T-helper 1 cell treated with Interleukin-12 subunit alpha and Interleukin-12 subunit beta and Interleukin-4 antibody, amounts not matched to agents 30 μg/mL and 1 μg/mL, for 36 hours (primary cell): Measurements from ENCODE around the gene PALB2.
A peak's percentile ranks its signal among the peaks of the same experiment; 100 is the strongest.

Source experiments
- H3K27ac Mint-ChIP-seq: one replicate; pipeline ENCODE4 v1.8.0; 2021; ENCODE audit warnings: mild to moderate bottlenecking, mixed read lengths
- H3K27me3 Mint-ChIP-seq: one replicate; pipeline ENCODE4 v1.8.0; 2021; ENCODE audit warnings: low read depth, mixed read lengths
- H3K36me3 Mint-ChIP-seq: one replicate; pipeline ENCODE4 v1.8.0; 2021; ENCODE audit warnings: low read depth, mixed read lengths
- H3K4me1 Mint-ChIP-seq: one replicate; pipeline ENCODE4 v1.8.0; 2021; ENCODE audit warnings: low read depth, mixed read lengths
- H3K4me3 Mint-ChIP-seq: one replicate; pipeline ENCODE4 v1.8.0; 2021; ENCODE audit warnings: mild to moderate bottlenecking, moderate library complexity, mixed read lengths
- H3K9me3 Mint-ChIP-seq: one replicate; pipeline ENCODE4 v1.8.0; 2021; ENCODE audit warnings: mixed read lengths

The PALB2 gene

DNA sequence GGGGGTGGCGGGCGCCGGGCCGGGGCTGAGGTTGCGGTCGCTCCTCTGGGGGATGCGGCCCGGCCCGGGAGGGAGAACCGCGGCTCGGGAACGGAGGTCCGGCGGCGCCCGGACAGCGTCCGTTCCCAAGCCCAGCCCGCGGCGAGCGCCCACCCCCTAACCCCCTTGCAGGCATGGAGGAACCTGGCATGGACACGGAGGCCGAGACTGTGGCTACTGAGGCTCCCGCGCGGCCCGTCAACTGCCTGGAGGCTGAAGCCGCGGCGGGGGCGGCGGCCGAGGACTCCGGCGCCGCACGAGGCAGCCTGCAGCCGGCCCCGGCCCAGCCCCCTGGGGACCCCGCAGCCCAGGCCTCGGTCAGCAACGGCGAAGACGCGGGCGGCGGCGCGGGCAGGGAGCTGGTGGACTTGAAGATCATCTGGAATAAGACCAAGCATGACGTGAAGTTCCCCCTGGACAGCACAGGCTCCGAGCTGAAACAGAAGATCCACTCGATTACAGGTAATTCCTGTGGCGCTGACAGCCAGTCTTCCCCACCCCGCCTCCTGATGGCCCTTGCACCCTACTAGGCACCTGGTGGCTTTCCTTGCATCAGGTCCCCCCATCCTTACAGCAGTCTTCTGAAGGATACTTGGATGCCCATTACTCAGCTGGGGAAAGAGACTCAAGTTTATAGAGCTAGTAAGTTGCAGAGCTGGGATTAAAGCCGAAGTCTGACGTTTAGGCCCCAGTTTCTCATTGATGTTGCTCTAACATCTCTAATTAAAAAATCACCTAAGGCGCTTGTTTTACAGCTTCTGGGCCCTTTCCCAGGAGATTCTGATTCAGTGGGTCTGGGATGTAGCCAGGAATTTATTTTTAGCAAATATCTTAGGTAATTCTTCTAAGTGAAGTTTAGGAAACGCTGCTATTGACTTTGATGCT is 83.1 kb downstream of the PALB2 start:
- Mint-ChIP-seq H3K9me3 (no peaks in the 10 kb centered on the region), H3K27ac (peak overlapping the region; percentile 89), H3K4me3 (peak overlapping the region; percentile 91), H3K4me1 (peaks cover 23% of the 10 kb centered on the region), H3K36me3 (peaks cover 26% of the 10 kb centered on the region), H3K27me3 (no peaks in the 10 kb centered on the region)

DNA sequence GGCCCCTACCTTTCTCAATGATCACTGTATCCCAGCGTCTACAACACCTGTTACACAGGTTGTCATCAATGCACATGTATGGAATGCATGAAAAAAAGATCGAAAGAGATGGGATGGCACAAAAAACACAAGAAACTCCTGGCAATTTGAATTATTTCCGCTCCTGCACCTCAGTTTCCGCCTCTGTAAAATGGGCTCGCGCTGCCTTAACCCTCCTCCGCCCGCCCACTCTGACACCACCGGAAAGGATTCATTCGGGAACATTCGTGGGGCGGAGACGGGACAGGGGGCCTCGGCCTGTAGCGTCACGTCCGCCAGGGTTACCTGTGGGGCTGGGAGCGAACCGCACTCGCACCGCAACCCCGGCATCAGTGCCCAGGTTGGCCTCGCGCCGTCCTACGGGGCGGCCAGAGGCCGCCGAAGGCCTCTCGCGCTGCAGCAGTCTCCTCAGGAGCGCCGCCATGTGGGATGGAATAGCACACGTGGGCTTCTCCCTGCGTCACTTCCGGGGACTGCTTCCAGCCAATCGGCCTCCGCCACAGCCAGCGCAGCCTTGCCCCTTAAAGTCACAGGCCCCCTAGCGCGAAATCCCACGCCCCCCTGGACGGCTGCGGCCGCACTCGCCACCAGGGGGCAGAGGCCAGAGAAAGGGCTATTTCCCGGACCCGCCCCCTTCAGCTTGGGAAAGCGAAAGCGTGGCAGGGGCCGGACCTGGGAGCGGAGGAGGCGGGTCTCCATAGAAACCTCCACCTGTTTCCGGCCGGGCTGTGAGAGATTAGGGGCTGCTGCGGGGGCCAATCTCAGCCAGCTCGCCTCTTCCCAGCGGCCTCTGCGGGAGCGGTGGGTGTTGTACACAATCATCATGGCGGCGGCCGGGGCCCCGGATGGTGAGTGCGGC is 84.0 kb downstream of the PALB2 start, which contains the start of the genes EARS2 and UBFD1:
EARS2 (minus strand) TSS at position 470 of the 898 bp plus-strand sequence; CDS start at position 463, 7 bp downstream.
UBFD1 (plus strand) TSS at position 847 of the 898 bp plus-strand sequence; CDS start at position 863, 16 bp downstream.
- Mint-ChIP-seq H3K4me3 (peak within 1 kb of the TSS; percentile 91), H3K27ac (peak within 1 kb of the TSS; percentile 89), H3K4me1 (peaks cover 23% of the 10 kb centered on the region), H3K27me3 (no peaks in the 10 kb centered on the region), H3K9me3 (no peaks in the 10 kb centered on the region), H3K36me3 (peaks cover 18% of the 10 kb centered on the region)

DNA sequence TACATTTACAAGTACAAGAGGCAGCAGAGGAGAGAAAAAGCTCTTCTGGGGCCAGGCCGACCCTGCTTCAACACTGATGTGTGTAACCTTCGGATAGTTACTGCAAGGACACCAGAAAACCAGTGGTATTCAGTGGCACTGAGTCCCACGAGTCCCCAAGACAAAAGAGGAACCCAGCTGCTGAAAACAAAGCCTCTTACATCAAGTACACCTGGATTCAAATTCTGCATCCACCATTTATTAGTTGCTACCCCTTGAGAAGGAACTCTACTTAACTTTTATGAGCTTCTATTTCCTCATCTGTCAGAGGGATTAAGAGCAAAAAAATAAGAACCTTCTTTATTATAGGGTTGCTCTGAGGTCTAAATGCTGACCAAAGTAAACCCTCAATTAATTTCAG is 86.6 kb downstream of the PALB2 start:
- Mint-ChIP-seq H3K27me3 (no peaks in the 10 kb centered on the region), H3K4me1 (peaks cover 13% of the 10 kb centered on the region), H3K4me3 (no peak overlapping the region), H3K27ac (no peak overlapping the region), H3K9me3 (no peaks in the 10 kb centered on the region), H3K36me3 (peaks cover 15% of the 10 kb centered on the region)
